OCI-LY1 (cell line): Measurements from ENCODE around the gene C1orf50.

Experiments used
- CTCF ChIP-seq: fragments of 200-600 bp; sonication (generic), shearing (Covaris generic); IDR thresholded peaks from 2 replicates; pipeline ENCODE4 v1.5.1; 2017; ENCODE audit warnings: mild to moderate bottlenecking, antibody characterized with exemption, low read length, moderate library complexity, mixed read lengths
- EZH2 ChIP-seq: fragments of 200-600 bp; sonication (generic), shearing (Covaris generic); IDR thresholded peaks from 2 replicates; pipeline ENCODE4 v1.8.0; 2017; ENCODE audit warnings: borderline replicate concordance, mixed run types, mild to moderate bottlenecking, antibody characterized with exemption, low read length, moderate library complexity, mixed read lengths

- TF ChIP-seq CTCF (no peak), EZH2 (no peak)
These were observed 26.0 kb upstream of the C1orf50 start for GRCh38 chr1:42740851-42741580.
